ENCODE results near the gene ZNF549. TPM values are rescaled to one million over a fixed set of nuclear protein-coding genes. Genes with fewer than 3 reads are reported as not detected.

ZNF549 gene
- total RNA-seq, 1 experiment from 2014 or later, result 11.6 TPM

DNA sequence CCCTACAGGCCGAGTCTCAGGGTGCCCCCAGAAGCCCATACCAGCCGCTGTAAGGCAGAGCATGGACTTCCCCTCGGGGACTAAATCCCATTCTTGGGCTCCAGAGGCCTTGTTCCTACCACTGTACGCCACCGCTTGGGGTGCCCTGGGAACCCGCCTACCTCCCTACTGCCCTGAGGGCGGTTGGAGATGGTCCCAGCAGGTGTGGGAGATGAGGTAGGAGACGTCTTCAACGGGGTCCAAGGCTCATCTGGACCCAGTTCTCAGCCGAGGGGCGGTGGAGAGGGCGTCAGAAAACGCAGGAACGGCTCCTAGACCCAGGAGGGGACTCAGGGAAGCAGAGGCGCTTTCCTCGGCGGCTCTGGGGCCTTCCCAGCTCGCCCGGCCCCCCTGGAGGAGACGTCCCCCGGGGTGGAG is 56.0 kb downstream of the ZNF549 start:
- no peak overlapping the region for H3K4ac ChIP-seq (ENCODE audit: low read depth, low read length)
- WGBS (ENCODE audit: extremely low coverage, insufficient read length, low lambda C conversion rate), result no CpG with 5 or more reads among the region's 21 CpGs
- peaks cover 5% of the 10 kb centered on the region for H3K9me3 ChIP-seq (ENCODE audit: control insufficient read depth, low read depth, low read length)
- peaks cover 15% of the 10 kb centered on the region for H3K79me2 ChIP-seq (ENCODE audit: insufficient read depth, low read length)
- H4K20me1 ChIP-seq (ENCODE audit: control insufficient read depth, insufficient read depth, insufficient read length), result no peaks in the 10 kb centered on the region
- H2AK5ac ChIP-seq (ENCODE audit: insufficient read length, low read length), result no peak overlapping the region
- no peak overlapping the region for H2BK15ac ChIP-seq (ENCODE audit: low read depth, low read length)
- H4K91ac ChIP-seq (ENCODE audit: insufficient read length, low read depth, low read length), result no peak overlapping the region
- no peak overlapping the region for H4K8ac ChIP-seq (replicated peaks; ENCODE audit: insufficient read length, low read depth, low read length)
- H3K4me1 ChIP-seq (ENCODE audit: insufficient read depth, low read length), result peaks cover 6% of the 10 kb centered on the region
- no peaks in the 10 kb centered on the region for H3K27me3 ChIP-seq (ENCODE audit: insufficient read depth, low read length)
- Mint-ChIP-seq H3K4me3 (peak overlapping the region; percentile 88 to 93; a peak in 3 of 5 replicates), H3K4me1 (peaks cover 4 to 15% of the 10 kb centered on the region in 2 experiments; a peak in 3 of 4 replicates), H3K36me3 (ENCODE audit: insufficient read depth in 1 of 3, low read depth in 3 of 3) (peaks cover 48 to 56% (median 51%) of the 10 kb centered on the region in 3 experiments), H3K27ac (no peak overlapping the region), H3K9me3 (peaks cover 69 to 73% of the 10 kb centered on the region in 2 experiments), H3K27me3 (ENCODE audit: low read depth) (peaks cover 27% of the 10 kb centered on the region)
- peak overlapping the region; percentile 48 for H3K4me2 ChIP-seq (ENCODE audit: insufficient read depth, insufficient read length, low read length)
- H3K27ac ChIP-seq (ENCODE audit: insufficient read length, low read depth, low read length), result no peak overlapping the region
- no peak overlapping the region for H2BK20ac ChIP-seq (ENCODE audit: low read depth, low read length, poor library complexity, severe bottlenecking)
- no peak overlapping the region for H2BK5ac ChIP-seq (ENCODE audit: insufficient read length, low read length)
- no peak overlapping the region for H3K18ac ChIP-seq (ENCODE audit: insufficient read length, low read depth, low read length)
- H3K23ac ChIP-seq (ENCODE audit: insufficient read length, low read depth, low read length), result no peak overlapping the region
- no peak overlapping the region for H4K5ac ChIP-seq (ENCODE audit: insufficient read length, low read depth, low read length)
- H3K56ac ChIP-seq (ENCODE audit: insufficient read length, low read depth, low read length), result no peak overlapping the region
- H3K79me1 ChIP-seq (ENCODE audit: insufficient read depth, low read depth, low read length, poor library complexity, severe bottlenecking), result peaks cover 11% of the 10 kb centered on the region
- H2BK12ac ChIP-seq (ENCODE audit: insufficient read length, low read depth, low read length), result no peak overlapping the region
- H2AFZ ChIP-seq (ENCODE audit: low read length), result no peak overlapping the region
- peak overlapping the region; percentile 89; the same call in 1 of the 2 replicates for H3K14ac ChIP-seq (ENCODE audit: insufficient read depth, low read length)
- TF ChIP-seq CTCF (conservative IDR thresholded peaks at IDR 0.05), result no peak
- peak; percentile 28 for DNase-seq
- no peak overlapping the region for H2BK120ac ChIP-seq (ENCODE audit: low read depth, low read length, poor library complexity, severe bottlenecking)
- H3K23me2 ChIP-seq (ENCODE audit: insufficient read length, low read depth, low read length, poor library complexity, severe bottlenecking), result peaks cover 13% of the 10 kb centered on the region
- no peak overlapping the region for H3T11ph ChIP-seq (ENCODE audit: low read length)
- H3K9ac ChIP-seq (ENCODE audit: extremely low read depth, insufficient read length, low read length), result no peak overlapping the region

Data from H9 (cell line).